Measurements from ENCODE around the gene LOC128125822.

The LOC128125822 gene

DNA sequence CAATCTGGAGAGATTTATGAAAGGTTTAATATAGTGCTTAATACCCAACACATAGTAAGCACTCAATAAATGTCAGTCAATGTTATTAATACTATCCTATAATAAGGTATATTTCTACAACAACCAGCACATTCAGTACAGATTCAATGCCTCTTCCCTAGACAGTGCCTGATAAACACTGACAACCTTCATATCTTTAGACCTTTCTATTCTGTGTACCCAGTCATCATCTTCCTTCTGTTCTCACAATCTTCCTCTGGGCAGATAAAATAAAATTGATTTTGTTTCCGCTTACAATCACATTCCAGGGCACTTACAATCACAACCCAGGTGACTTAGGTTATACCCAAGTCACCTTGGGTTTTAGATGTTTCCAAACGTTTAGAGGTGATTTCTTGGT, 11.0 kb upstream of the LOC128125822 start:
- TF ChIP-seq, protein P1, sequence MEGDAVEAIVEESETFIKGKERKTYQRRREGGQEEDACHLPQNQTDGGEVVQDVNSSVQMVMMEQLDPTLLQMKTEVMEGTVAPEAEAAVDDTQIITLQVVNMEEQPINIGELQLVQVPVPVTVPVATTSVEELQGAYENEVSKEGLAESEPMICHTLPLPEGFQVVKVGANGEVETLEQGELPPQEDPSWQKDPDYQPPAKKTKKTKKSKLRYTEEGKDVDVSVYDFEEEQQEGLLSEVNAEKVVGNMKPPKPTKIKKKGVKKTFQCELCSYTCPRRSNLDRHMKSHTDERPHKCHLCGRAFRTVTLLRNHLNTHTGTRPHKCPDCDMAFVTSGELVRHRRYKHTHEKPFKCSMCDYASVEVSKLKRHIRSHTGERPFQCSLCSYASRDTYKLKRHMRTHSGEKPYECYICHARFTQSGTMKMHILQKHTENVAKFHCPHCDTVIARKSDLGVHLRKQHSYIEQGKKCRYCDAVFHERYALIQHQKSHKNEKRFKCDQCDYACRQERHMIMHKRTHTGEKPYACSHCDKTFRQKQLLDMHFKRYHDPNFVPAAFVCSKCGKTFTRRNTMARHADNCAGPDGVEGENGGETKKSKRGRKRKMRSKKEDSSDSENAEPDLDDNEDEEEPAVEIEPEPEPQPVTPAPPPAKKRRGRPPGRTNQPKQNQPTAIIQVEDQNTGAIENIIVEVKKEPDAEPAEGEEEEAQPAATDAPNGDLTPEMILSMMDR (IDR thresholded peaks at IDR 0.05; ENCODE audit: extremely low read depth, insufficient read depth, missing control alignments): no peak
- in situ Hi-C loops (cut with MboI; ENCODE audit: low pct_unique_long_range_greater_than_20kb, low sequenced_read_pairs, unreplicated experiment): loop anchor here (25.0 kb wide), 1 partner anchor 199 kb away; no protein-coding TSS in a partner anchor
- DNase-seq (ENCODE audit: low spot score): no peak

DNA sequence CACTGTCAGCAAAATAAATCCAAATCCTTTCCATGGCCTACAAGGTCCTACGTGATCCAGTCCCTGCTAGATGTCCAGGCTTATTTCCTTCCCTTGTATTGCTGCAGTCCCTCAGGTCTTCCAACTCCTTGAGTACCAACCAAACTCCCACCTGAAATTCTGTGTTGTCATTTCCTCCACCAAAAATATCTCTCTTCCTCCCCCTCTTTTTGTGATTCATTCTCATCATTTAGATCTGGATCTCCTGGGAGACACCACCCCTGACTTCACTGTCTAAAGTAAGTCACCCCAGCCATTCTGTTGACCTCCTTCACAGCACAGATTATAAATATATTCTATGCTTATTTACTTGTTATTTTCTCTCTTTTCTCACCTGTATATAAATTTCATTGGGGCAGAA, 9.0 kb upstream of the LOC128125822 start:
- TF ChIP-seq, protein P1 (IDR thresholded peaks at IDR 0.05; ENCODE audit: extremely low read depth, insufficient read depth, missing control alignments): no peak
- in situ Hi-C loops (cut with MboI; ENCODE audit: low pct_unique_long_range_greater_than_20kb, low sequenced_read_pairs, unreplicated experiment): loop anchor here (25.0 kb wide), 1 partner anchor 201 kb away; no protein-coding TSS in a partner anchor
- DNase-seq (ENCODE audit: low spot score): no peak

DNA sequence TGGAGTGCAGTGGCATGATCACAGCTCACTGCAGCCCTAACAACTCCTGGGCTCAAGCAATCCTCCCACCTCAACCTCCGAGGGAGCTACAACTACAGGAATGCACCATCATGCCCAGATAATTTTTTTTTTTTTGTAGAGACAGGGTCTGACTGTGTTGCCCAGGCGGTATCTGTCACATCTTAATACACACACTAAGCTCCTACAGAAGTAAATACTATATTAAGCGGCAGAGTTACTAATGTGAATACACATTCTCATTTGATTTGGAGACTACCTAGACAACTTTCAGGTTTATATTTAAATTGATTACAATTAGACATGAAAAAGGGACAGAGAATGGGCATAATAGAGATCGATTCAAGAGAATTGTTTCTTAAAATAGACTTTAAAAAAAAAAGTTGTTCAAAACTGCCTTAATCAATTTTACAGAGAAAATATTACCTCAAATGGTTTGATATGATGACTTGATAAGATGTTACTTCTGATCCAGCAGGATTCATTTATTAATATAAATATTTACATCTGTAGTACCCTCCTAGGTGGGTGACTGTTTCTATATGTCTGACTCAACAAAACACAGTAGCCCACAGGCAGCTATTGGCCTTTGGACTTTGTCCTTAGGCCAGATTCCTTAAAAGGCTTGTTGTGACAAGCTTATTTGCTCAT, 7.1 kb upstream of the LOC128125822 start:
- DNase-seq (ENCODE audit: low spot score): no peak
- TF ChIP-seq, protein P1 (IDR thresholded peaks at IDR 0.05; ENCODE audit: extremely low read depth, insufficient read depth, missing control alignments): no peak
- in situ Hi-C loops (cut with MboI; ENCODE audit: low pct_unique_long_range_greater_than_20kb, low sequenced_read_pairs, unreplicated experiment): loop anchor here (25.0 kb wide), 1 partner anchor 203 kb away; no protein-coding TSS in a partner anchor

DNA sequence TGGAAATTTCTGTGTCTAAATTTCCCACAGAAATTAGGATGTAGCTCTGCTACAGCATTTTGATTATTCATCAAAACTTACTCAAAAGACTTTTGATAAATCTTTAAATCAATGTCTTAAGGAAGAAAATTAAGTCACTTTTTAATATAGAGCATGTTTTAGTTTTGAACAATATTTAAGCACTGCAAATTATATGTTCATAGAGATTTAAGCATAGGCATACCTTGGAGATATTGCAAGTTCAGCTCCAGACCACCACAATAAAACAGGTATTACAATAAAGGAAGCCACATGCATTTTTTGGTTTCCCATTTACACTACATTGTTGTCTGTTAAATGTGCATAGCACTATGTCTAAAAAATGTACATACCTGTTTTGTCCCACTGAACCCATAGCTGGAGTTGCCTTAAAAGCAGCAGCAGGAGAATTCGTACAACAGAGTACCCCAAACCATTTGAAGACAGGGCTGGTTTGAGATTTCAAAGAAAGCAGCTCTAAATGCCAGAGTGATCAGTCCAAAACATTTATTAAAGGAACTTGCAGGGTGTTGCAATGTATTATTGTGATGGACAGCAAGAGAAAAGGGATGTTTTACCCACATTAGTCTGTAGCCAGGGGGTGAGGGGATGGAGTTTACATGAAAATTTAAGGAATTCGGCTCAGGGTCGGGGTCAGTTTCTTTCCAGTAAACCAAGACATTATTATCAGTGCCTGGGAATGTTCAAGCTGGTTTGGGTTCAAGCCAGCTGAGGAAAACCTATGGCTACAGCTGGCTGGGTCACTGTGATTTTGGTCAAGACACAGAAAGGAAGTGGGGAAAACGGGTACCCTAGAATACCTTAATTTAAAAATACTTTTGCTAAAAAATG, 6.3 kb upstream of the LOC128125822 start:
- no peak for DNase-seq (ENCODE audit: low spot score)
- in situ Hi-C loops (cut with MboI; ENCODE audit: low pct_unique_long_range_greater_than_20kb, low sequenced_read_pairs, unreplicated experiment): loop anchor here (25.0 kb wide), 1 partner anchor 204 kb away; no protein-coding TSS in a partner anchor
- TF ChIP-seq, protein P1 (IDR thresholded peaks at IDR 0.05; ENCODE audit: extremely low read depth, insufficient read depth, missing control alignments): no peak

DNA sequence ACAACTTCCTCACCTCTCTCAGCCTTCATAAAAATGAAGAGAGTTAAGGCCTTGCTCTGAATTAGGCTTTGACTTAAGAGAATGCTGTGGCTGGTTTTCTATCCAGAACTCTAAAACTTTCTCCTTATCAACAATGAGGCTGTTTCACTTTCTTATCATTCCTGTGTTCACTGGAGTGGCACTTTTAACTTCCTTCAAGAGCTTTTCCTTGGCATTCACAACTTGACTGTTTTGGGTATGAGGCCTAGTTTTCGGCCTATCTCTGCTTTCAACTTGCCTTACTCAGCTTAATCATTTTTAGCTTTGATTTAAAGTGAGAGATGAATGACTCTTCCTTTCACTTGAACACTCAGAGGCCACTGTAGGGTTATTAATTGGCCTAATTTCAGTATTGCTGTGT, 4.3 kb upstream of the LOC128125822 start:
- TF ChIP-seq, protein P1 (IDR thresholded peaks at IDR 0.05; ENCODE audit: extremely low read depth, insufficient read depth, missing control alignments): no peak
- in situ Hi-C loops (cut with MboI; ENCODE audit: low pct_unique_long_range_greater_than_20kb, low sequenced_read_pairs, unreplicated experiment): loop anchor here (25.0 kb wide), 1 partner anchor 206 kb away; no protein-coding TSS in a partner anchor
- DNase-seq (ENCODE audit: low spot score): no peak

DNA sequence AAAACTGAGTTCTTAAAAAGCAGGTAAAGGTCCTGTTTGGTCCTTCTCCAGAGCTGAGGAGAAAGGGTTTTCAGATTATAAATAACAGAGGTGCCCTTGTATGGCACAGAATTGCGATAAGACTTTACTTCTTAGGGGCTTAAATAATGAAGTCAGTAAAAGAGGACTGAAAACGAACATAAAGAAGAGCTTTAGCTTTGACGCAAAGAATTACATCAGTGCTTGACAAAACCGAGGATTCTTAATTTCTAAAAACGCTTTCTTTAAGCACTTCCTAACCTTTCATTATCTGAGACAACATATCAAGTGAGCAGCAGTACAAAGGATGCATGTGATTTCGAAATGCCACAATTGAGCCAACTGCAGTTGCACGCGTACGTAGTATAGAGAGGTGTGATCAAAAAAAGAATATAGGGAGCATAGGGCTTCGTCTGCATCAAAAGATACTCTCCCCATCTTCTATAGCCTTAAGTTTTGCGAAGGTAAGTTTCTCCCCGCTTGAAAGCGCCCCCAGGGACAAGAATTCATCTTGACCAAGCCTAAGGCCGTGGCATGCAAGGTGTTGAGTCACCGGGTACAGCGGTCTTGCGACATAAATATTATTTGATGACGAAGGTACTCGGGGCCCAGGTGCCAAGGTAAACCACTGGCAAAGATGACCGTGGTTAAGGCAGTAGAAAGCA, 778 bp upstream of the LOC128125822 start:
- DNase-seq (ENCODE audit: low spot score): peak; percentile 27
- TF ChIP-seq, protein P1 (IDR thresholded peaks at IDR 0.05; ENCODE audit: extremely low read depth, insufficient read depth, missing control alignments): no peak
- in situ Hi-C loops (cut with MboI; ENCODE audit: low pct_unique_long_range_greater_than_20kb, low sequenced_read_pairs, unreplicated experiment): loop anchor here (25.0 kb wide), 1 partner anchor 209 kb away; no protein-coding TSS in a partner anchor

All from GM13977 (cell line).